Measurements from ENCODE around the gene PARD3.

DNA sequence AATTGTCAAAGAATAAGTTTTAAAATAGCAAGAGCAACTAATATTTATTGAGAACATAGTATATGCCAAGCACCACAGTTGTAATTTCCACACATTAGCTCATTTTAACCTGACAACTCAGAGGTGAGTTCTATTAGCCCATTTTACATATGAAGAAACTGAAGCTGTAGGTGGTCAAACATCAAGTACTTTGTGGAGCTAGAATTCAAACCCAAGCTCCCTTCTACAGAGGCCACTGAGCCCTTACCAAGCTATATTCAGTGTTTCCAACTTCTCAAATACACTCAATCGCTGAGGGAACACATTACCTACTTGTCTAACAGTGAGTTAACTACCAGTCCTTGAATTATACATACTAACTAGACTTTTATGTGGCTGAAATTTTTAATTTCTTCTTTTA is 236.6 kb downstream of the PARD3 start:
- TF ChIP-seq TARDBP (IDR thresholded peaks at IDR 0.05) (no peak), LEF1 (IDR thresholded peaks at IDR 0.05; ENCODE audit: borderline replicate concordance) (no peak), ZNF384 (IDR thresholded peaks at IDR 0.05) (no peak), L3MBTL2 (conservative IDR thresholded peaks at IDR 0.05) (no peak), CTBP1 (IDR thresholded peaks at IDR 0.05; ENCODE audit: borderline replicate concordance) (no peak), FOXM1 (IDR thresholded peaks at IDR 0.05; ENCODE audit: borderline replicate concordance) (no peak), HDGF (IDR thresholded peaks at IDR 0.05; ENCODE audit: borderline replicate concordance) (no peak), PKNOX1 (IDR thresholded peaks at IDR 0.05) (no peak), SP1 (IDR thresholded peaks at IDR 0.05) (no peak), FOXA1 (IDR thresholded peaks at IDR 0.05) (no peak), BHLHE40 (IDR thresholded peaks at IDR 0.05; ENCODE audit: borderline replicate concordance) (no peak), ARNT (IDR thresholded peaks at IDR 0.05) (no peak)
